Measurements from ENCODE around the gene NDUFB3. TPM values are rescaled to one million over a fixed set of nuclear protein-coding genes. Genes with fewer than 3 reads are reported as not detected.

Gene NDUFB3
- total and polyA plus RNA-seq, 10 of the 15 experiments (the other 5 are each of a cell fraction or from before 2014, with no cell fraction given) = 115 to 1,059 (median 187) TPM

GRCh38 chr2:201073071-201073470 lies 1.3 kb downstream of the NDUFB3 start:
- no peaks in the 10 kb centered on the region for H3K36me3 ChIP-seq (ENCODE audit: control insufficient read depth in 2 of 2, insufficient read depth in 2 of 2, low read length in 1 of 2)
- H3K9me3 ChIP-seq (replicated peaks; ENCODE audit: control insufficient read depth, insufficient read depth, low read length) = no peaks in the 10 kb centered on the region
- no peaks in the 10 kb centered on the region for H3K27me3 ChIP-seq (replicated peaks in 1 of 2; ENCODE audit: control insufficient read depth in 2 of 2, insufficient read depth in 2 of 2, low read length in 1 of 2)
- peak overlapping the region; percentile 62 for H3K4me2 ChIP-seq (ENCODE audit: control insufficient read depth, insufficient read depth)
- WGBS (ENCODE audit: insufficient coverage, insufficient replicate concordance, low lambda C conversion rate, missing lambda C conversion rate) = 90% methylated on average over 1 of the region's 1 CpG
- no peak overlapping the region for H2AFZ ChIP-seq (ENCODE audit: control insufficient read depth, low read depth, low read length)
- ChIA-PET SMC1A (ENCODE audit: uncharacterized antibody, unreplicated experiment) (interaction anchor here (1.1 to 1.3 kb wide), 5 partner anchors 42 to 109 kb away, joined by 3 to 4 read pairs (median 3); partner anchors contain the start of genes CASP10 and CFLAR), RAD21 (ENCODE audit: unreplicated experiment) (interaction anchor here (1.1 to 1.9 kb wide), 3 partner anchors 44 to 360 kb away, joined by 3 to 9 read pairs (median 7); partner anchors contain the start of gene CFLAR), POLR2A (interaction anchor here (1.4 to 1.5 kb wide), 2 partner anchors 57 to 209 kb away, joined by 3 read pairs; partner anchors contain the start of gene CLK1), CTCF (interaction anchor here (1.1 to 8.2 kb wide), 6 partner anchors 85 to 184 kb away, joined by 5 to 256 read pairs (median 30); partner anchors contain the start of genes NIF3L1 and ORC2)
- TF ChIP-seq ZBTB33 (IDR thresholded peaks at IDR 0.05) (no peak), SMARCA5 (IDR thresholded peaks at IDR 0.05) (no peak), MTA2 (IDR thresholded peaks at IDR 0.05; ENCODE audit: low read depth) (no peak), ZNF207 (IDR thresholded peaks at IDR 0.05; ENCODE audit: borderline replicate concordance) (no peak), HDAC2 (IDR thresholded peaks at IDR 0.05) (no peak), POU2F2 (IDR thresholded peaks at IDR 0.05; ENCODE audit: borderline replicate concordance, low read depth, low read length) (no peak), ZNF622 (IDR thresholded peaks at IDR 0.05) (no peak), RELA (IDR thresholded peaks at IDR 0.05; ENCODE audit: borderline replicate concordance, partially characterized antibody) (no peak)
- BruUV-seq (replicated peaks) = no TSS peak
- intact Hi-C loops (cut with micrococcal nuclease; ENCODE audit: unreplicated experiment) (loop anchor here (5.0 to 10.0 kb wide), 2 partner anchors 84 to 258 kb away; partner anchors contain the start of gene BZW1), in situ Hi-C loops (cut with MboI) (loop anchor here (5.0 kb wide), 2 partner anchors 104 to 166 kb away; no protein-coding TSS in a partner anchor)
- H3K79me2 ChIP-seq (ENCODE audit: control insufficient read depth, insufficient read depth, low read length) = peaks cover 69% of the 10 kb centered on the region
- no peaks in the 10 kb centered on the region for H4K20me1 ChIP-seq (ENCODE audit: control insufficient read depth, insufficient read depth)
- no peak overlapping the region; the same call in 1 of the 2 replicates for H3K9ac ChIP-seq (ENCODE audit: control insufficient read depth, insufficient read depth, low read length)
- H3K4me1 ChIP-seq (ENCODE audit: control insufficient read depth, insufficient read depth, low read length) = peaks cover 23% of the 10 kb centered on the region
- no peak overlapping the region for H3K27ac ChIP-seq (ENCODE audit: control insufficient read depth, insufficient read depth)
- ATAC-seq (no peak), FAIRE-seq (no peak), DNase-seq (ENCODE audit: low read depth, low spot score) (no peak)
- H3K4me3 ChIP-seq = no peak overlapping the region
